Activated B cell treated with CpG ODN at 0.5 μM for 24 hours (primary cell): ENCODE measurements around the gene WDR1. TPM values are rescaled to one million over a fixed set of nuclear protein-coding genes. Genes with fewer than 3 reads are reported as not detected.

Experiments
- ATAC-seq: fragments of 200-7000 bp; cut with Tn5 transposase; one replicate; pipeline ENCODE4 v1.10.0; 2021; ENCODE audit warnings: low read depth, mild to moderate bottlenecking, moderate library complexity
- CTCF ChIA-PET: fragments of 350-600 bp; sonication (Branson Sonifier 250); formaldehyde crosslinking; loops from one replicate; lab custom pipeline; 2021; ENCODE audit warnings: antibody characterized with exemption; lab: Charles Lee
- POLR2A ChIA-PET: fragments of 350-600 bp; sonication (Branson Sonifier 250); formaldehyde crosslinking; loops from one replicate; lab custom pipeline; 2021; ENCODE audit warnings: antibody characterized with exemption; lab: Charles Lee
- DNase-seq: peaks from one replicate; pipeline ENCODE4 v3.0.0; 2022
- H3K27ac Mint-ChIP-seq: one replicate; pipeline ENCODE4 v1.8.0; 2020; ENCODE audit warnings: mixed read lengths
- H3K27me3 Mint-ChIP-seq: one replicate; pipeline ENCODE4 v1.8.0; 2021; ENCODE audit warnings: mixed read lengths
- H3K36me3 Mint-ChIP-seq: one replicate; pipeline ENCODE4 v1.8.0; 2021; ENCODE audit warnings: low read depth, mixed read lengths
- H3K4me1 Mint-ChIP-seq: one replicate; pipeline ENCODE4 v1.8.0; 2021; ENCODE audit warnings: mixed read lengths
- H3K4me3 Mint-ChIP-seq: one replicate; pipeline ENCODE4 v1.8.0; 2020; ENCODE audit warnings: mild to moderate bottlenecking, mixed read lengths
- H3K9me3 Mint-ChIP-seq: one replicate; pipeline ENCODE4 v1.8.0; 2020; ENCODE audit warnings: mixed read lengths
- CTCF ChIP-seq: fragments of 200-600 bp; IDR thresholded peaks from one replicate; pipeline ENCODE4 v1.8.0; 2022; ENCODE audit warnings: antibody characterized with exemption, mild to moderate bottlenecking
- intact Hi-C: fragments of 100-400 bp; cut with micrococcal nuclease; formaldehyde crosslinking; loops from one replicate; pipeline ENCODE4 v1.15.1; 2024
- total RNA-seq: library from RNA; stranded (reverse); gene quantifications from 2 replicates; pipeline ENCODE4 v1.2.3, GENCODE V29; 2022

WDR1 gene
- total RNA-seq, 1 donor from 2014 or later, result 337 TPM

- peaks cover 19% of the 10 kb centered on the region for H3K27me3 Mint-ChIP-seq
- no peak overlapping the region for H3K27ac Mint-ChIP-seq
- ChIA-PET POLR2A (no interaction called here), CTCF (no interaction called here)
- no peaks in the 10 kb centered on the region for H3K9me3 Mint-ChIP-seq
- no peak overlapping the region for H3K4me3 Mint-ChIP-seq
- DNase-seq (no peak), ATAC-seq (no peak)
- H3K4me1 Mint-ChIP-seq, result peaks cover 23% of the 10 kb centered on the region
- H3K36me3 Mint-ChIP-seq, result peaks cover 2% of the 10 kb centered on the region
- intact Hi-C loops, result no loop called here
- TF ChIP-seq CTCF, result no peak
Measured at GRCh38 chr4:10121568-10122208, 5.1 kb upstream of the WDR1 start.

- ChIA-PET POLR2A (interaction anchor here (1.4 kb wide), 1 partner anchor 30 kb away, joined by 4 read pairs; no protein-coding TSS in a partner anchor), CTCF (no interaction called here)
- Mint-ChIP-seq H3K27ac (no peak overlapping the region), H3K27me3 (peaks cover 15% of the 10 kb centered on the region), H3K4me3 (no peak overlapping the region), H3K36me3 (peaks cover 2% of the 10 kb centered on the region), H3K4me1 (peaks cover 23% of the 10 kb centered on the region), H3K9me3 (no peaks in the 10 kb centered on the region)
- no peak for ATAC-seq
- TF ChIP-seq CTCF, result no peak
- intact Hi-C loops, result no loop called here
- DNase-seq, result no peak
Measured at GRCh38 chr4:10120943-10121567, 4.5 kb upstream of the WDR1 start.

GRCh38 chr4:10119773-10120172 is 3.2 kb upstream of the WDR1 start:
- H3K4me3 Mint-ChIP-seq, result no peak overlapping the region
- H3K36me3 Mint-ChIP-seq, result peaks cover 14% of the 10 kb centered on the region
- TF ChIP-seq CTCF, result no peak
- no peak for DNase-seq
- no peaks in the 10 kb centered on the region for H3K9me3 Mint-ChIP-seq
- ATAC-seq, result no peak
- ChIA-PET POLR2A (interaction anchor here (1.4 kb wide), 1 partner anchor 31 kb away, joined by 4 read pairs; no protein-coding TSS in a partner anchor), CTCF (interaction anchor here (0.9 kb wide), 1 partner anchor 31 kb away, joined by 3 read pairs; no protein-coding TSS in a partner anchor)
- intact Hi-C loops, result no loop called here
- peaks cover 6% of the 10 kb centered on the region for H3K27me3 Mint-ChIP-seq
- H3K27ac Mint-ChIP-seq, result no peak overlapping the region
- peaks cover 35% of the 10 kb centered on the region for H3K4me1 Mint-ChIP-seq

GRCh38 chr4:10119278-10119677 is 2.7 kb upstream of the WDR1 start:
- H3K4me3 Mint-ChIP-seq, result no peak overlapping the region
- DNase-seq, result no peak
- no peak for TF ChIP-seq CTCF
- H3K27me3 Mint-ChIP-seq, result peaks cover 4% of the 10 kb centered on the region
- no peaks in the 10 kb centered on the region for H3K9me3 Mint-ChIP-seq
- CTCF ChIA-PET, result interaction anchor here (1.2 kb wide), 1 partner anchor 342 kb away, joined by 3 read pairs; no protein-coding TSS in a partner anchor
- no peak overlapping the region for H3K27ac Mint-ChIP-seq
- H3K4me1 Mint-ChIP-seq, result peaks cover 40% of the 10 kb centered on the region
- H3K36me3 Mint-ChIP-seq, result peaks cover 19% of the 10 kb centered on the region
- POLR2A ChIA-PET, result interaction anchor here (3.3 to 3.4 kb wide), 2 partner anchors 16 to 338 kb away, joined by 20 to 23 read pairs; partner anchors contain the start of gene ZNF518B
- no peak for ATAC-seq
- intact Hi-C loops, result no loop called here
